Fibroblast of lung (primary cell): Measurements from ENCODE around the gene MGST2. TPM values are rescaled to one million over a fixed set of nuclear protein-coding genes. Genes with fewer than 3 reads are reported as not detected.
"Not testable (repeated sequence)": the region's sequence is repeated elsewhere in the genome, so short reads cannot be mapped to it uniquely, and the experiment has no call there.

Source experiments
- DNase-seq, 2 donors: peaks; one replicate each; pipeline versions ENCODE4 v3.0.0 to v3.0.0-alpha.2; 2010; ENCODE audit warnings: low read depth in 2 of 2
- H2AFZ ChIP-seq: 2 replicates; pipeline ENCODE4 v1.5.1; 2012; ENCODE audit warnings: low read length, control low read depth, inconsistent platforms
- H3K27ac ChIP-seq: 2 replicates; pipeline ENCODE4 v1.5.1; 2011; ENCODE audit warnings: low read length, control low read depth; ENCODE audit not compliant: insufficient read depth
- H3K27me3 ChIP-seq: 2 replicates; pipeline ENCODE4 v1.5.1; 2011; ENCODE audit warnings: mild to moderate bottlenecking, low read length; ENCODE audit not compliant: control insufficient read depth, insufficient read depth
- H3K36me3 ChIP-seq: 2 replicates; pipeline ENCODE4 v1.5.1; 2011; ENCODE audit warnings: low read length; ENCODE audit not compliant: control insufficient read depth, insufficient read depth
- H3K4me1 ChIP-seq: 2 replicates; pipeline ENCODE4 v1.5.1; 2011; ENCODE audit warnings: low read length; ENCODE audit not compliant: control insufficient read depth, insufficient read depth; ENCODE audit errors: extremely low read depth
- H3K4me2 ChIP-seq: 2 replicates; pipeline ENCODE4 v1.5.1; 2011; ENCODE audit warnings: low read length, control low read depth; ENCODE audit not compliant: insufficient read depth; ENCODE audit errors: extremely low read depth
- H3K4me3 ChIP-seq, 4 experiments: fragments of 200-600 bp in 1 of 4; sonication (generic) in 1 of 4; replicated peaks in 1 of 4; 2 replicates each; pipeline ENCODE4 v1.5.1; 2011 to 2016; ENCODE audit warnings: low read length in 4 of 4, low read depth in 3 of 4, mild to moderate bottlenecking in 3 of 4, control low read depth in 2 of 4, inconsistent platforms in 1 of 4, mixed read lengths in 1 of 4; ENCODE audit not compliant: insufficient read depth in 1 of 4; ENCODE audit errors: control extremely low read depth in 1 of 4
- H3K79me2 ChIP-seq: 2 replicates; pipeline ENCODE4 v1.5.1; 2012; ENCODE audit warnings: mild to moderate bottlenecking, low read length, inconsistent platforms; ENCODE audit not compliant: control insufficient read depth, insufficient read depth
- H3K9ac ChIP-seq: 2 replicates; pipeline ENCODE4 v1.5.1; 2011; ENCODE audit warnings: mild to moderate bottlenecking, low read length, control low read depth; ENCODE audit not compliant: insufficient read depth
- H3K9me3 ChIP-seq: 2 replicates; pipeline ENCODE4 v1.5.1; 2012; ENCODE audit warnings: low read depth, low read length; ENCODE audit not compliant: control insufficient read depth, insufficient read depth
- H4K20me1 ChIP-seq: 2 replicates; pipeline ENCODE4 v1.5.1; 2011; ENCODE audit warnings: low read length; ENCODE audit not compliant: control insufficient read depth, insufficient read depth; ENCODE audit errors: extremely low read depth
- EZH2 ChIP-seq: IDR thresholded peaks from 2 replicates; pipeline ENCODE4 v1.5.1; 2012; ENCODE audit warnings: low read length, control low read depth, mild to moderate bottlenecking; ENCODE audit errors: missing control alignments
- polyA plus RNA-seq, 2 donors: library from polyadenylated mRNA; depleted of rRNA in 1 of 2; stranded (reverse) in 1 of 2; unstranded in 1 of 2; fragments of >200 nt; gene quantifications; 2 replicates each; pipeline ENCODE4 v1.2.1, GENCODE V29; 2011 to 2012; ENCODE audit warnings: missing spikeins in 1 of 2
- total RNA-seq: library from RNA; depleted of rRNA; stranded (reverse); fragments of >200 nt; gene quantifications from 2 replicates; pipeline ENCODE4 v1.2.1, GENCODE V29; 2014
- TF ChIP-seq, protein P1 (sequence below), 2 donors: IDR thresholded peaks in 1 of 2; conservative IDR thresholded peaks in 1 of 2; 1 replicate in 1 of 2; 2 replicates in 1 of 2; pipeline ENCODE4 v1.5.1; 2011 to 2012; ENCODE audit warnings: low read length in 2 of 2, control low read depth in 1 of 2, inconsistent platforms in 1 of 2, low read depth in 1 of 2, mild to moderate bottlenecking in 1 of 2

MGST2 gene
- total and polyA plus RNA-seq, 2 donors (not counting 1 experiment from before 2014, with no cell fraction given), result 5.3 to 20.1 TPM

DNA sequence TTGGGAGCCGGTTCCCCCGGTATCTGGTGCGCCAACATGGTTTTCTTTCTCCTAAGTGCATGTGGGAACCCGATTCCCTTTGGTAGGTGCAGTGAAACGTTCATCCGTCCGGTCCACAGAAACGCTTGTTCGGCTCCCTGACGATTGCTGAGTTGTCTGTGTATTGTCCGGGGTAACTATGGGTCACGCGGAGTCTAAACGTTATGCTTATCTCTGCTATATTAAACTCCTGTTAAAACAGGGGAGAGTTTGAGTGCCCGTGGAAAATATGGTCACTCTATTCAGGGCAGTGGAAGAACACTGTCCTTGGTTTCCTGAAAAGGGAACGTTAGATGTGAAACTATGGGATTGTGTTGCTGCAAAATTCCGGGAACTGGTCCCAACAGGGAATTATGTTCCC, 32.4 kb upstream of the MGST2 start:
- Histone ChIP-seq H3K27me3 (peaks cover 2% of the 10 kb centered on the region), H3K9ac (no peak overlapping the region), H3K9me3 (no peaks in the 10 kb centered on the region), H3K79me2 (no peaks in the 10 kb centered on the region), H3K4me3 (no peak overlapping the region), H3K4me1 (no peaks in the 10 kb centered on the region), H2AFZ (peak overlapping the region; percentile 61), H3K36me3 (no peaks in the 10 kb centered on the region), H3K27ac (no peak overlapping the region), H4K20me1 (no peaks in the 10 kb centered on the region), H3K4me2 (no peak overlapping the region)
- DNase-seq, result no peak
- TF ChIP-seq, protein P1, sequence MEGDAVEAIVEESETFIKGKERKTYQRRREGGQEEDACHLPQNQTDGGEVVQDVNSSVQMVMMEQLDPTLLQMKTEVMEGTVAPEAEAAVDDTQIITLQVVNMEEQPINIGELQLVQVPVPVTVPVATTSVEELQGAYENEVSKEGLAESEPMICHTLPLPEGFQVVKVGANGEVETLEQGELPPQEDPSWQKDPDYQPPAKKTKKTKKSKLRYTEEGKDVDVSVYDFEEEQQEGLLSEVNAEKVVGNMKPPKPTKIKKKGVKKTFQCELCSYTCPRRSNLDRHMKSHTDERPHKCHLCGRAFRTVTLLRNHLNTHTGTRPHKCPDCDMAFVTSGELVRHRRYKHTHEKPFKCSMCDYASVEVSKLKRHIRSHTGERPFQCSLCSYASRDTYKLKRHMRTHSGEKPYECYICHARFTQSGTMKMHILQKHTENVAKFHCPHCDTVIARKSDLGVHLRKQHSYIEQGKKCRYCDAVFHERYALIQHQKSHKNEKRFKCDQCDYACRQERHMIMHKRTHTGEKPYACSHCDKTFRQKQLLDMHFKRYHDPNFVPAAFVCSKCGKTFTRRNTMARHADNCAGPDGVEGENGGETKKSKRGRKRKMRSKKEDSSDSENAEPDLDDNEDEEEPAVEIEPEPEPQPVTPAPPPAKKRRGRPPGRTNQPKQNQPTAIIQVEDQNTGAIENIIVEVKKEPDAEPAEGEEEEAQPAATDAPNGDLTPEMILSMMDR (conservative IDR thresholded peaks at IDR 0.05 in 1 of 2, IDR thresholded peaks at IDR 0.05 in 1 of 2; ENCODE audit: low read depth in 1 of 2, low read length in 2 of 2), result no peak
- no peak for TF ChIP-seq EZH2

DNA sequence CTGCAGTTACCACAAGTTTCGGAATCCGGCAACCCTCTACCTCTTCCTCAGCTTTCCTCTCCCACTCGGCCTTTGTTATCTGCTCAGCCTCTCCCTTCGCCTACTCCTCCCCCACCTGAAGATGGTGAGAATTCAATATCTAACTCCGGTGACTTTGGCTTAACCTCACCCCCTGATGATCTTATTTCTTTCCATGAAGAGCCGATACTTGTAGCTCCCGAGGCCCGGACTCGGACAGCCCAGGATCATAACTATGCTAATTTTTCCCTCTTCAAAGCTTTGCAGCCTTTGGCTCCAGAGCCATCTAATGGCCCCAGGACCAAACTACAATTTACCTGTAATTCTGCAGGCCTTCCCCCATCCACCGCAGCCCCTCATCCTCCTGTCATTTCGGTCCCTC, 32.0 kb upstream of the MGST2 start:
- Histone ChIP-seq H3K9me3 (no peaks in the 10 kb centered on the region), H3K4me3 (peak overlapping the region in 2 of 4 experiments; percentile 3 to 17), H3K9ac (no peak overlapping the region), H3K27me3 (peaks cover 2% of the 10 kb centered on the region), H3K36me3 (no peaks in the 10 kb centered on the region), H3K27ac (no peak overlapping the region), H4K20me1 (no peaks in the 10 kb centered on the region), H3K79me2 (no peaks in the 10 kb centered on the region), H3K4me2 (no peak overlapping the region), H3K4me1 (no peaks in the 10 kb centered on the region), H2AFZ (peak overlapping the region; percentile 61)
- peak; percentile 36 to 43 for DNase-seq
- no peak for TF ChIP-seq EZH2
- TF ChIP-seq, protein P1 (conservative IDR thresholded peaks at IDR 0.05 in 1 of 2, IDR thresholded peaks at IDR 0.05 in 1 of 2; ENCODE audit: low read depth in 1 of 2, low read length in 2 of 2), result peak; percentile 52 to 59

DNA sequence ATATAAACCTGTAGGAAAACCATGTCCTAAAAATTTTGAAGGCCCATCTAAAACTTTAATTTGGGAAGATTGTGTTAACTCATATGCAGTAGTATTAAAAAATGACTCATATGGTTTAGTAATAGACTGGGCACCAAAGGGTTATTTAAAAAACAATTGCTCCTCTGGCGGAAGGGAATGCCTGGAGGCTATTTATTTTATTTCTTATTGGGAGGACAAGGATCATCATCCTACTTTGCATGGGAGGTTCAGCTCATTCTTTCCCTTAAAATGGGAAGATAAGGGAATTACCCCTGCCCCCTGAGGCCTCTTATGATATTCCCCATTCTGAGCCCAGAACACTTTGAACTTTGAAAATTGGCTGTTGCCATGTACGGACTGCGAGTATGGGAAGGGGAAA, 29.7 kb upstream of the MGST2 start:
- Histone ChIP-seq H3K27ac (no peak overlapping the region), H2AFZ (no peak overlapping the region)
- DNase-seq, result no peak

DNA sequence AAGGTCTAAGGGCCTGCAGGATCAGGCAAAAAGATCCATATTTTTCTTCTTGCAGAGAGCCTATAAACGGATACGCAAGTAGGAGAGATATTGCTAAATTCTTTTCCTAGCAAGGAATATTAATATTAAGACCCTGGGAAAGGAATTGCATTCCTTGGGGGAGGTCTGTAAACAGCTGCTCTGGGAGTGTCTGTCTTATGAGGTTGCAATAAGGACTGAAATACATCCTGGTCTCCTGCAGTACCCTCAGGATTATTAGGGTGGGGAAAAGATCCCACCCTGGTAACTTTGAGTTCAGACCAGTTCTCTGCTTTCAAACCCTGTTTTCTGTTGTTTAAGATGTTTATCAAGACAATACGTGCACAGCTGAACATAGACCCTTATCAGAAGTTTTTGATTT, 27.3 kb upstream of the MGST2 start:
- not testable (repeated sequence) for H3K36me3 ChIP-seq, H3K4me2 ChIP-seq, DNase-seq, H4K20me1 ChIP-seq, H2AFZ ChIP-seq, H3K4me1 ChIP-seq, H3K27ac ChIP-seq, H3K4me3 ChIP-seq, H3K79me2 ChIP-seq, H3K27me3 ChIP-seq, H3K9me3 ChIP-seq, H3K9ac ChIP-seq

More for the DNA sequence above, 29.7 kb upstream of the MGST2 start:
- Histone ChIP-seq H3K9me3 (no peaks in the 10 kb centered on the region), H3K9ac (no peak overlapping the region), H3K4me1 (no peaks in the 10 kb centered on the region), H4K20me1 (no peaks in the 10 kb centered on the region), H3K79me2 (no peaks in the 10 kb centered on the region), H3K36me3 (no peaks in the 10 kb centered on the region), H3K4me3 (no peak overlapping the region), H3K27me3 (peaks cover 2% of the 10 kb centered on the region), H3K4me2 (no peak overlapping the region)
- TF ChIP-seq, protein P1 (conservative IDR thresholded peaks at IDR 0.05 in 1 of 2, IDR thresholded peaks at IDR 0.05 in 1 of 2; ENCODE audit: low read depth in 1 of 2, low read length in 2 of 2), result no peak
- no peak for TF ChIP-seq EZH2
